Measurements from ENCODE around the gene SCGB3A2.

DNA sequence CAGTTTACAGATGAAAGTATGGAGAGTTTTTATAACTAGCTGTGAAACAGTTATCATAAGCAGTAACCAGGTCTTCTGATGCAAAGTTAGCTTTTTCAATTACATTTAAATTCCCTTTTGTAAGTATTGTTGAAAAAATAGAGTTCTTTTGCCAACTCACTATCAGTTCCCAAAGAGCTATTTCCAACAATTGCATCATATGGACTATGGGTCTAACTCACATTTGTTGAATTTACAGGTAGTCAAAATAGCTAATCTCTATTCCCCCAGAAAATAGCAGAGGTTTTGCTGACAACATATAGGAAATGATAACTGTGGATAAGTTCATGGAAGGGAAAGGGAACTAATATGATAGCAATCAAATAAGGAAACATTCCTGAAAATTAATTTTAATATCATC lies 48.5 kb upstream of the SCGB3A2 start:
- TF ChIP-seq, protein P1, sequence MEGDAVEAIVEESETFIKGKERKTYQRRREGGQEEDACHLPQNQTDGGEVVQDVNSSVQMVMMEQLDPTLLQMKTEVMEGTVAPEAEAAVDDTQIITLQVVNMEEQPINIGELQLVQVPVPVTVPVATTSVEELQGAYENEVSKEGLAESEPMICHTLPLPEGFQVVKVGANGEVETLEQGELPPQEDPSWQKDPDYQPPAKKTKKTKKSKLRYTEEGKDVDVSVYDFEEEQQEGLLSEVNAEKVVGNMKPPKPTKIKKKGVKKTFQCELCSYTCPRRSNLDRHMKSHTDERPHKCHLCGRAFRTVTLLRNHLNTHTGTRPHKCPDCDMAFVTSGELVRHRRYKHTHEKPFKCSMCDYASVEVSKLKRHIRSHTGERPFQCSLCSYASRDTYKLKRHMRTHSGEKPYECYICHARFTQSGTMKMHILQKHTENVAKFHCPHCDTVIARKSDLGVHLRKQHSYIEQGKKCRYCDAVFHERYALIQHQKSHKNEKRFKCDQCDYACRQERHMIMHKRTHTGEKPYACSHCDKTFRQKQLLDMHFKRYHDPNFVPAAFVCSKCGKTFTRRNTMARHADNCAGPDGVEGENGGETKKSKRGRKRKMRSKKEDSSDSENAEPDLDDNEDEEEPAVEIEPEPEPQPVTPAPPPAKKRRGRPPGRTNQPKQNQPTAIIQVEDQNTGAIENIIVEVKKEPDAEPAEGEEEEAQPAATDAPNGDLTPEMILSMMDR (IDR thresholded peaks at IDR 0.05; ENCODE audit: poor library complexity, severe bottlenecking) = no peak
- TF ChIP-seq TAF1 (IDR thresholded peaks at IDR 0.05; ENCODE audit: low read depth) = no peak
- TF ChIP-seq EZH2 (IDR thresholded peaks at IDR 0.05; ENCODE audit: borderline replicate concordance, insufficient read depth, low read length, poor library complexity, severe bottlenecking) = no peak
